ENCODE data around the gene STXBP5.

DNA sequence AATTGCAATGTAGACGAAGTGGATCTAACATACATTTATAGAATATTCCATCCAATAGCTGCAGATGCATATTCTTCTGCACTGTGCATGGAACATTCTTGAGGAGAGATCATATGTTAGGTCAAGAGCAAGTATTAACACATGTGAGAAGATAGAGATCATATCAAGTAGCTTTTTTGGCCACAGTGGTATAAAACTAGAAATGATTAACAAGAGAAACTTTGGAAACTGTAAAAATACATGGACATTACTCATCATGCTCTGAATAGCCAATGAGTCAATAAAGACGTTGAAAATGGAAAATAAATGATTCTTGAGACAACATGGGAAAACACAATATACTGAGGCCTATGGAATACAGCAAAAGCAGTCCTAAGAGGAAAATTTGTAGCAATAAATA lies 94.2 kb downstream of the STXBP5 start:
- TF ChIP-seq POLR2A (IDR thresholded peaks at IDR 0.05), result no peak
- TF ChIP-seq, protein P1, sequence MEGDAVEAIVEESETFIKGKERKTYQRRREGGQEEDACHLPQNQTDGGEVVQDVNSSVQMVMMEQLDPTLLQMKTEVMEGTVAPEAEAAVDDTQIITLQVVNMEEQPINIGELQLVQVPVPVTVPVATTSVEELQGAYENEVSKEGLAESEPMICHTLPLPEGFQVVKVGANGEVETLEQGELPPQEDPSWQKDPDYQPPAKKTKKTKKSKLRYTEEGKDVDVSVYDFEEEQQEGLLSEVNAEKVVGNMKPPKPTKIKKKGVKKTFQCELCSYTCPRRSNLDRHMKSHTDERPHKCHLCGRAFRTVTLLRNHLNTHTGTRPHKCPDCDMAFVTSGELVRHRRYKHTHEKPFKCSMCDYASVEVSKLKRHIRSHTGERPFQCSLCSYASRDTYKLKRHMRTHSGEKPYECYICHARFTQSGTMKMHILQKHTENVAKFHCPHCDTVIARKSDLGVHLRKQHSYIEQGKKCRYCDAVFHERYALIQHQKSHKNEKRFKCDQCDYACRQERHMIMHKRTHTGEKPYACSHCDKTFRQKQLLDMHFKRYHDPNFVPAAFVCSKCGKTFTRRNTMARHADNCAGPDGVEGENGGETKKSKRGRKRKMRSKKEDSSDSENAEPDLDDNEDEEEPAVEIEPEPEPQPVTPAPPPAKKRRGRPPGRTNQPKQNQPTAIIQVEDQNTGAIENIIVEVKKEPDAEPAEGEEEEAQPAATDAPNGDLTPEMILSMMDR (IDR thresholded peaks at IDR 0.05), result no peak
- TF ChIP-seq EP300 (IDR thresholded peaks at IDR 0.05), result no peak
